ENCODE data around the gene MRPS2. TPM values are rescaled to one million over a fixed set of nuclear protein-coding genes. Genes with fewer than 3 reads are reported as not detected.
A peak's percentile ranks its signal among the peaks of the same experiment; 100 is the strongest.

Gene MRPS2
- total and polyA plus RNA-seq, 9 of the 15 experiments (the other 6 are each of a cell fraction or from before 2014, with no cell fraction given): 8.0 to 167 (median 81.3) TPM

DNA sequence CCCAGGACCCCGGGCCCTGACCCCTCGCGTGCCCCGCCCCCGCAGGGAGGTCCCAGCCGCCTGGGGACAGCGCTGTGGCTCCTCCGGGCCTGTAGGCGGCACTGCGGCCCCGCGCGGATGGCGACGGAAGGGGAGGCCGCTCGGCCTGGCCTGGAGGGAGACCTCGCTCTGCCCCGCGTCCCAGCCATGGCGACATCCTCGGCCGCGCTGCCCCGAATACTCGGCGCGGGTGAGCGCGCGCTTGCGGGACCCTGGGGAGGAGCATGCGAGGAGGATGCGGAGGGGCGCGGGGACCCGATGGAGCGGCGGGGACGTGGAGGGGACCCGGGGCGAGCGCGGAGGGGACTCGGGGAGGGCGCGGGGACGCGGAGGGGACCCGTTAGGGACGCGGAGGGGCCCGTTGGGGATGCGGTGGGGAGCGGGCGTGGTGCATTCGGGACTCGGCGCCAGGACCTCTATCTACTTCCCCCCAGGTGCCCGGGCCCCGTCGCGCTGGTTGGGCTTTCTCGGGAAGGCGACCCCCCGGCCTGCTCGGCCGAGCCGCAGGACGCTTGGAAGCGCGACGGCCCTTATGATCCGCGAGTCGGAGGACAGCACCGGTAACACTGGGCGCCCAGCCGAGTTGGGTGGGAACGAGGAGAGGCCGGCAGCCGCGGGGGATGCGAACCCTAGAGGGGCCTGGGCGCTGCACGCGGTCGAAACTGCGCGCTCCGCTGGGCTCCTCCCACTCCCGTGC is at the start of gene MRPS2 (continued):
- TF ChIP-seq CREB1 (IDR thresholded peaks at IDR 0.05) (peak; percentile 11; the same call in 1 of the 2 replicates), CREB1 (CRISPR knock-in tag; IDR thresholded peaks at IDR 0.05) (peak; percentile 13; the same call in 1 of the 2 replicates), TAL1 (IDR thresholded peaks at IDR 0.05) (no peak), ZNF76 (CRISPR knock-in tag; IDR thresholded peaks at IDR 0.05; ENCODE audit: borderline replicate concordance) (no peak; the same call in 1 of the 2 replicates), FOXK2 (conservative IDR thresholded peaks at IDR 0.05 in 1 of 2, IDR thresholded peaks at IDR 0.05 in 1 of 2; ENCODE audit: low read depth in 2 of 2) (no peak), PHF21A (IDR thresholded peaks at IDR 0.05; ENCODE audit: borderline replicate concordance, low read depth) (peak; percentile 60; the same call in 1 of the 2 replicates), HDAC3 (IDR thresholded peaks at IDR 0.05; ENCODE audit: borderline replicate concordance, partially characterized antibody) (no peak), BCL6 (CRISPR knock-in tag; IDR thresholded peaks at IDR 0.05) (no peak), XRCC5 (IDR thresholded peaks at IDR 0.05; ENCODE audit: low read depth, low read length) (peak; percentile 79), ZC3H8 (IDR thresholded peaks at IDR 0.05) (no peak), ZBTB7A (IDR thresholded peaks at IDR 0.05; ENCODE audit: borderline replicate concordance, control insufficient read depth, low read depth, low read length) (peak; percentile 97), POLR2AphosphoS5 (IDR thresholded peaks at IDR 0.05; ENCODE audit: control insufficient read depth, insufficient read depth, low read depth, low read length) (peak; percentile 55), KDM1A (IDR thresholded peaks at IDR 0.05) (no peak), ZNF717 (CRISPR knock-in tag; IDR thresholded peaks at IDR 0.05) (no peak), NCOA6 (IDR thresholded peaks at IDR 0.05) (no peak), FOXA1 (IDR thresholded peaks at IDR 0.05; ENCODE audit: borderline replicate concordance) (no peak), FIP1L1 (IDR thresholded peaks at IDR 0.05; ENCODE audit: low read depth, low read length, poor library complexity, severe bottlenecking) (peak; percentile 86), MBD2 (IDR thresholded peaks at IDR 0.05; ENCODE audit: borderline replicate concordance, low read depth) (peak; percentile 41; the same call in 1 of the 2 replicates)
- TF ChIP-seq, protein P1, sequence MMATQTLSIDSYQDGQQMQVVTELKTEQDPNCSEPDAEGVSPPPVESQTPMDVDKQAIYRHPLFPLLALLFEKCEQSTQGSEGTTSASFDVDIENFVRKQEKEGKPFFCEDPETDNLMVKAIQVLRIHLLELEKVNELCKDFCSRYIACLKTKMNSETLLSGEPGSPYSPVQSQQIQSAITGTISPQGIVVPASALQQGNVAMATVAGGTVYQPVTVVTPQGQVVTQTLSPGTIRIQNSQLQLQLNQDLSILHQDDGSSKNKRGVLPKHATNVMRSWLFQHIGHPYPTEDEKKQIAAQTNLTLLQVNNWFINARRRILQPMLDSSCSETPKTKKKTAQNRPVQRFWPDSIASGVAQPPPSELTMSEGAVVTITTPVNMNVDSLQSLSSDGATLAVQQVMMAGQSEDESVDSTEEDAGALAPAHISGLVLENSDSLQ (IDR thresholded peaks at IDR 0.05): no peak
- TF ChIP-seq, protein P2, sequence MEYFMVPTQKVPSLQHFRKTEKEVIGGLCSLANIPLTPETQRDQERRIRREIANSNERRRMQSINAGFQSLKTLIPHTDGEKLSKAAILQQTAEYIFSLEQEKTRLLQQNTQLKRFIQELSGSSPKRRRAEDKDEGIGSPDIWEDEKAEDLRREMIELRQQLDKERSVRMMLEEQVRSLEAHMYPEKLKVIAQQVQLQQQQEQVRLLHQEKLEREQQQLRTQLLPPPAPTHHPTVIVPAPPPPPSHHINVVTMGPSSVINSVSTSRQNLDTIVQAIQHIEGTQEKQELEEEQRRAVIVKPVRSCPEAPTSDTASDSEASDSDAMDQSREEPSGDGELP (CRISPR knock-in tag; IDR thresholded peaks at IDR 0.05; ENCODE audit: borderline replicate concordance): peak; percentile 44; the same call in 1 of the 2 replicates
- TF ChIP-seq, protein P3, sequence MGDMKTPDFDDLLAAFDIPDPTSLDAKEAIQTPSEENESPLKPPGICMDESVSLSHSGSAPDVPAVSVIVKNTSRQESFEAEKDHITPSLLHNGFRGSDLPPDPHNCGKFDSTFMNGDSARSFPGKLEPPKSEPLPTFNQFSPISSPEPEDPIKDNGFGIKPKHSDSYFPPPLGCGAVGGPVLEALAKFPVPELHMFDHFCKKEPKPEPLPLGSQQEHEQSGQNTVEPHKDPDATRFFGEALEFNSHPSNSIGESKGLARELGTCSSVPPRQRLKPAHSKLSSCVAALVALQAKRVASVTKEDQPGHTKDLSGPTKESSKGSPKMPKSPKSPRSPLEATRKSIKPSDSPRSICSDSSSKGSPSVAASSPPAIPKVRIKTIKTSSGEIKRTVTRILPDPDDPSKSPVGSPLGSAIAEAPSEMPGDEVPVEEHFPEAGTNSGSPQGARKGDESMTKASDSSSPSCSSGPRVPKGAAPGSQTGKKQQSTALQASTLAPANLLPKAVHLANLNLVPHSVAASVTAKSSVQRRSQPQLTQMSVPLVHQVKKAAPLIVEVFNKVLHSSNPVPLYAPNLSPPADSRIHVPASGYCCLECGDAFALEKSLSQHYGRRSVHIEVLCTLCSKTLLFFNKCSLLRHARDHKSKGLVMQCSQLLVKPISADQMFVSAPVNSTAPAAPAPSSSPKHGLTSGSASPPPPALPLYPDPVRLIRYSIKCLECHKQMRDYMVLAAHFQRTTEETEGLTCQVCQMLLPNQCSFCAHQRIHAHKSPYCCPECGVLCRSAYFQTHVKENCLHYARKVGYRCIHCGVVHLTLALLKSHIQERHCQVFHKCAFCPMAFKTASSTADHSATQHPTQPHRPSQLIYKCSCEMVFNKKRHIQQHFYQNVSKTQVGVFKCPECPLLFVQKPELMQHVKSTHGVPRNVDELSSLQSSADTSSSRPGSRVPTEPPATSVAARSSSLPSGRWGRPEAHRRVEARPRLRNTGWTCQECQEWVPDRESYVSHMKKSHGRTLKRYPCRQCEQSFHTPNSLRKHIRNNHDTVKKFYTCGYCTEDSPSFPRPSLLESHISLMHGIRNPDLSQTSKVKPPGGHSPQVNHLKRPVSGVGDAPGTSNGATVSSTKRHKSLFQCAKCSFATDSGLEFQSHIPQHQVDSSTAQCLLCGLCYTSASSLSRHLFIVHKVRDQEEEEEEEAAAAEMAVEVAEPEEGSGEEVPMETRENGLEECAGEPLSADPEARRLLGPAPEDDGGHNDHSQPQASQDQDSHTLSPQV (IDR thresholded peaks at IDR 0.05): peak; percentile 14; the same call in 1 of the 2 replicates
- TF ChIP-seq, protein P4, sequence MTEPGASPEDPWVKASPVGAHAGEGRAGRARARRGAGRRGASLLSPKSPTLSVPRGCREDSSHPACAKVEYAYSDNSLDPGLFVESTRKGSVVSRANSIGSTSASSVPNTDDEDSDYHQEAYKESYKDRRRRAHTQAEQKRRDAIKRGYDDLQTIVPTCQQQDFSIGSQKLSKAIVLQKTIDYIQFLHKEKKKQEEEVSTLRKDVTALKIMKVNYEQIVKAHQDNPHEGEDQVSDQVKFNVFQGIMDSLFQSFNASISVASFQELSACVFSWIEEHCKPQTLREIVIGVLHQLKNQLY (CRISPR knock-in tag; conservative IDR thresholded peaks at IDR 0.05): no peak
